ENCODE data around the gene SMARCC1. TPM values are rescaled to one million over a fixed set of nuclear protein-coding genes. Genes with fewer than 3 reads are reported as not detected.

SMARCC1 gene
- total RNA-seq, 1 experiment from 2014 or later = 168 TPM

- Histone ChIP-seq H3K4me2 (ENCODE audit: low read length) (no peak overlapping the region), H3K4me3 (replicated peaks in 1 of 2; ENCODE audit: low read depth in 1 of 2, low read length in 2 of 2) (no peak overlapping the region), H3K27me3 (ENCODE audit: insufficient read depth, low read length) (no peaks in the 10 kb centered on the region), H3K9ac (ENCODE audit: low read length) (no peak overlapping the region), H3K79me2 (ENCODE audit: insufficient read depth, low read length) (peaks cover 20% of the 10 kb centered on the region; the same call in 1 of the 2 replicates), H4K20me1 (ENCODE audit: insufficient read depth) (0 out of 2 replicates have a peak, but pooled peaks cover 3% of the 10 kb centered on the region), H3K4me1 (ENCODE audit: control insufficient read depth in 1 of 2, insufficient read depth in 2 of 2, low read length in 2 of 2) (no peaks in the 10 kb centered on the region), H3K36me3 (ENCODE audit: control insufficient read depth in 1 of 2, insufficient read depth in 2 of 2, low read length in 2 of 2) (peaks cover 14 to 17% of the 10 kb centered on the region in 2 experiments; a peak in 3 of 4 replicates), H3K9me2 (ENCODE audit: insufficient read depth) (no peaks in the 10 kb centered on the region), H2AFZ (ENCODE audit: low read depth, low read length, poor library complexity, severe bottlenecking) (no peak overlapping the region), H3K9me3 (ENCODE audit: control insufficient read depth in 1 of 2, insufficient read depth in 1 of 2, low read depth in 1 of 2, low read length in 2 of 2) (no peaks in the 10 kb centered on the region), H3K27ac (ENCODE audit: low read depth, low read length) (no peak overlapping the region)
- ATAC-seq (no peak), DNase-seq (ENCODE audit: low read depth, low spot score) (no peak)
- BruUV-seq (replicated peaks) = no TSS peak
- TF ChIP-seq EGR1 (IDR thresholded peaks at IDR 0.05; ENCODE audit: low read depth) = no peak
- TF ChIP-seq CEBPB (IDR thresholded peaks at IDR 0.05; ENCODE audit: low read depth) = no peak
- TF ChIP-seq EZH2phosphoT487 (IDR thresholded peaks at IDR 0.05; ENCODE audit: borderline replicate concordance) = no peak
- no peak for TF ChIP-seq FOSL1 (IDR thresholded peaks at IDR 0.05; ENCODE audit: low read depth)
- TF ChIP-seq ELF1 (IDR thresholded peaks at IDR 0.05; ENCODE audit: borderline replicate concordance, low read depth) = no peak
- TF ChIP-seq POLR2AphosphoS5 (IDR thresholded peaks at IDR 0.05; ENCODE audit: low read depth, low read length) = no peak
- no peak for TF ChIP-seq SIN3A (IDR thresholded peaks at IDR 0.05; ENCODE audit: low read depth)
- no peak for TF ChIP-seq YY1 (IDR thresholded peaks at IDR 0.05; ENCODE audit: extremely low read depth, insufficient replicate concordance, low read depth, low read length)
- TF ChIP-seq MAX (IDR thresholded peaks at IDR 0.05) = no peak
- no peak for TF ChIP-seq ATF3 (IDR thresholded peaks at IDR 0.05)
- no peak for TF ChIP-seq SP1 (IDR thresholded peaks at IDR 0.05; ENCODE audit: low read depth)
- no peak for TF ChIP-seq CTCF (IDR thresholded peaks at IDR 0.05 in 2 of 3, conservative IDR thresholded peaks at IDR 0.05 in 1 of 3; ENCODE audit: borderline replicate concordance in 1 of 3, insufficient read depth in 1 of 3, low read depth in 2 of 3, low read length in 2 of 3)
- TF ChIP-seq RAD21 (IDR thresholded peaks at IDR 0.05; ENCODE audit: low read depth) = no peak
- TF ChIP-seq SRF (IDR thresholded peaks at IDR 0.05; ENCODE audit: low read depth) = no peak
- RAD21 ChIA-PET (ENCODE audit: low non-redundant PET in 1 of 2, low total read pairs in 2 of 2, uncharacterized antibody in 2 of 2, unreplicated experiment in 2 of 2) = no interaction called here
- POLR2A ChIA-PET = no interaction called here
- CTCF ChIA-PET = no interaction called here
- intact Hi-C loops (cut with micrococcal nuclease) = no loop called here
Measured at GRCh38 chr3:47604145-47604544, 177.5 kb downstream of the SMARCC1 start.
